GM10847 (cell line): ENCODE data around the gene YARS2.

Source experiments
- POLR2A ChIP-seq: IDR thresholded peaks from 2 replicates; pipeline ENCODE4 v1.6.1; 2011; ENCODE audit not compliant: insufficient read length; ENCODE audit errors: extremely low read depth

Gene YARS2

DNA sequence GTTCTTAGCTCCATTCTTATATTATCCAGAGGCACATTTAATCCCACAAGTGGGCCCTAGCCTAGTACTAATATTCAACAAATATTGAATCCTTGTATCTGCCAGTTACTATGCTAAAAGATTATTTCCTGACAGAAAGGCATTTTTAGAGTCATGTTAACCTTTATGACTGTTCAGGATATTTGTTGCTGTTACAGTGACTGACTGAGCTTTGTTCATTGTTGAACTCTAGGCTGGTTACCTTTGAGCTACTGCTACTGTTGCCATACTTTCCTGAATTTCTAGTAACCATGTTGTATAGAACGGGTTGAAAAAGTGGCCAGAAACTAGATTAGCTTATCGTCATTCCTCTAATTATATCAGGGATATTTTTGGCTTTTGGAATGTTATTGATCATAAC, 46.8 kb downstream of the YARS2 start:
- TF ChIP-seq POLR2A = no peak

GRCh38 chr12:32706335-32707024, 49.2 kb downstream of the YARS2 start:
- no peak for TF ChIP-seq POLR2A

- TF ChIP-seq POLR2A = no peak
Measured at GRCh38 chr12:32705783-32706182, 49.9 kb downstream of the YARS2 start.

- no peak for TF ChIP-seq POLR2A
Measured at GRCh38 chr12:32702946-32703345, 52.8 kb downstream of the YARS2 start.

DNA sequence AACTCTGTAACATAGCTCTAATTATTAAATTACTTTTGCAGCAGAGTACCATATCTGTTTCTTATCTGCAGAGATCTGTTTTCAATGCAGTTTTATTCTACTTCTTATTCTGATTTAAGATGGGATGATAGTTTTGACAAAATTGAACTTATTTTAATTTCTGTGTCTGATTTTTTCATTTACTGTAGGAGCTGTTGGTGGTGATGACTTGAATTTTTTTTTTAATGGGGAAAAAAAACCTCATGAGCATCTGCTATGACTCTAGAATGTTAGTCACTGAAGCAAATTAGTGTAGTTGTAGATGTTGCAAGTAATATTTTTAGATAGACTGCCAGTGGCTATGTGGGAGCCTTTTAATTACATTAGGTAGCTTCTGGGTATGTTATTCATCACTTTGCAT, 53.2 kb downstream of the YARS2 start:
- TF ChIP-seq POLR2A = no peak

DNA sequence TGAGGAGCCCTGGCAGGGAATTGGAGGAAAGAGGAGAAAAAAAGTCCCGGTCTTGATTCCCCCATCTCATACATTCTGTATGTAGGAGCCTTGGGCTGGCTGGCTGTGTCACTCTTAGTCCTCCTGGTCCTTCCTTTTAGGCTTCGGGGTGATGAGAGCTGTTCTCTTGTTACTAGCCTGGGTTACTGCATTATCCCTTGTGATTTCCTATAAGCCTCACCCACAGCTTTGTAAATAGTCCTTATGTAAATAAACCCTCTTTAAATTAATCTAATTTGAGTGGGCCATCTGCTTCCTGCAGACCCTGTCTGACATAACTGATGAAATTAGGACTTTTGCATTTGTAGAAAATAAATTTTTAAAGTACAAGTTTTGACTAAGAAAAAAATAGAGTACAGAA, 57.4 kb downstream of the YARS2 start:
- no peak for TF ChIP-seq POLR2A

- no peak for TF ChIP-seq POLR2A
Measured at GRCh38 chr12:32697445-32697844, 58.3 kb downstream of the YARS2 start.
